H1 (cell line): ENCODE results near the gene KIAA0319L. TPM values are rescaled to one million over a fixed set of nuclear protein-coding genes. Genes with fewer than 3 reads are reported as not detected.

Source experiments
- CTCF ChIA-PET: fragments of 300-600 bp; sonication (Branson Sonifier 250); formaldehyde crosslinking; loops from one replicate; lab custom pipeline; 2021; ENCODE audit not compliant: partially characterized antibody; lab: Charles Lee
- POLR2A ChIA-PET: fragments of 300-600 bp; sonication (Branson Sonifier 250); formaldehyde crosslinking; loops from one replicate; lab custom pipeline; 2021; ENCODE audit warnings: inconsistent platforms; ENCODE audit not compliant: partially characterized antibody; lab: Charles Lee
- DNase-seq, 2 experiments: peaks; one replicate each; pipeline versions ENCODE4 v3.0.0 to v3.0.0-alpha.2; 2010 to 2022; ENCODE audit warnings: low spot score in 2 of 2, low read depth in 1 of 2, mixed read lengths in 1 of 2
- FAIRE-seq: peaks from 2 replicates; lab custom pipeline; 2011; peaks lifted over from hg19 to GRCh38; lab: Jason Lieb, UNC
- H2AFZ ChIP-seq: 2 replicates; pipeline ENCODE4 v1.8.1; 2012; ENCODE audit warnings: low read length, inconsistent platforms
- H2AK5ac ChIP-seq: 2 replicates; pipeline ENCODE4 v1.6.1; 2013; ENCODE audit warnings: low read depth, low read length
- H2BK120ac ChIP-seq: replicated peaks from 2 replicates; pipeline ENCODE3; 2013; ENCODE audit warnings: low read depth, low read length, inconsistent platforms
- H2BK12ac ChIP-seq: 2 replicates; pipeline ENCODE4 v1.6.1; 2013; ENCODE audit warnings: low read depth, low read length
- H2BK15ac ChIP-seq: 2 replicates; pipeline ENCODE4 v1.6.1; 2013; ENCODE audit warnings: low read length
- H2BK20ac ChIP-seq: 2 replicates; pipeline ENCODE4 v1.6.1; 2013; ENCODE audit warnings: low read length
- H2BK5ac ChIP-seq: 2 replicates; pipeline ENCODE4 v1.6.1; 2013; ENCODE audit warnings: low read depth, low read length
- H3K14ac ChIP-seq: 2 replicates; pipeline ENCODE4 v1.6.1; 2013; ENCODE audit warnings: inconsistent platforms; ENCODE audit not compliant: insufficient read length
- H3K18ac ChIP-seq: 2 replicates; pipeline ENCODE4 v1.6.1; 2013; ENCODE audit warnings: low read length; ENCODE audit errors: extremely low read depth
- H3K23ac ChIP-seq: 2 replicates; pipeline ENCODE4 v1.6.1; 2013; ENCODE audit warnings: inconsistent platforms; ENCODE audit not compliant: insufficient read length
- H3K23me2 ChIP-seq: 2 replicates; pipeline ENCODE4 v1.6.1; 2013; ENCODE audit warnings: low read depth, low read length
- H3K27ac ChIP-seq: 2 replicates; pipeline ENCODE4 v1.6.1; 2011; ENCODE audit warnings: low read depth, low read length, inconsistent platforms
- H3K27me3 ChIP-seq, 4 experiments: replicated peaks in 1 of 4; 1 replicate in 1 of 4; 2 replicates in 3 of 4; pipeline versions ENCODE4 v1.6.1 to v1.8.1; 2011 to 2013; ENCODE audit warnings: low read length in 3 of 4, mild to moderate bottlenecking in 3 of 4, inconsistent platforms in 2 of 4, mixed read lengths in 2 of 4, moderate library complexity in 1 of 4; ENCODE audit not compliant: control insufficient read depth in 3 of 4, insufficient read depth in 3 of 4; ENCODE audit errors: extremely low read depth in 1 of 4
- H3K36me3 ChIP-seq, 4 experiments: 2 replicates each; pipeline versions ENCODE4 v1.6.1 to v1.8.1; 2011 to 2013; ENCODE audit warnings: mild to moderate bottlenecking in 4 of 4, low read length in 3 of 4, moderate library complexity in 2 of 4, control low read depth in 1 of 4, inconsistent platforms in 1 of 4; ENCODE audit not compliant: insufficient read depth in 4 of 4, control insufficient read depth in 2 of 4
- H3K4ac ChIP-seq: replicated peaks from 2 replicates; pipeline ENCODE3; 2013; ENCODE audit warnings: low read length, low read depth, mixed read lengths, inconsistent platforms; ENCODE audit not compliant: insufficient read length
- H3K4me1 ChIP-seq, 4 experiments: replicated peaks in 1 of 4; 1 replicate in 1 of 4; 2 replicates in 3 of 4; pipeline versions ENCODE4 v1.6.1 to v1.8.1; 2011 to 2013; ENCODE audit warnings: low read length in 3 of 4, inconsistent platforms in 2 of 4, mixed read lengths in 1 of 4; ENCODE audit not compliant: insufficient read depth in 4 of 4, control insufficient read depth in 3 of 4
- H3K4me2 ChIP-seq, 2 experiments: 2 replicates each; pipeline versions ENCODE4 v1.6.1 to v1.8.1; 2011 to 2013; ENCODE audit warnings: low read depth in 2 of 2, low read length in 2 of 2, control low read depth in 1 of 2, inconsistent platforms in 1 of 2, mild to moderate bottlenecking in 1 of 2; ENCODE audit not compliant: insufficient read depth in 1 of 2
- H3K4me3 ChIP-seq, 4 experiments: fragments of 200-600, 300-600 bp in 1 of 4; sonication (generic), shearing (Covaris generic), sonication (Bioruptor Twin) in 1 of 4; 2 replicates each; pipeline versions ENCODE4 v1.5.1 to v1.8.1; 2011 to 2016; ENCODE audit warnings: low read length in 4 of 4, low read depth in 3 of 4, control low read depth in 2 of 4, inconsistent platforms in 2 of 4, mild to moderate bottlenecking in 2 of 4, mixed read lengths in 1 of 4, moderate library complexity in 1 of 4; ENCODE audit not compliant: insufficient read depth in 2 of 4; ENCODE audit errors: extremely low read depth in 1 of 4
- H3K56ac ChIP-seq: replicated peaks from 2 replicates; pipeline ENCODE3; 2013; ENCODE audit warnings: low read depth, mild to moderate bottlenecking, mixed read lengths, low read length, inconsistent platforms; ENCODE audit not compliant: insufficient read length
- H3K79me1 ChIP-seq: 2 replicates; pipeline ENCODE4 v1.6.1; 2013; ENCODE audit warnings: low read depth, low read length, control low read depth
- H3K79me2 ChIP-seq, 2 experiments: 2 replicates each; pipeline versions ENCODE4 v1.6.1 to v1.8.1; 2012 to 2013; ENCODE audit warnings: low read length in 2 of 2, mild to moderate bottlenecking in 2 of 2, inconsistent platforms in 1 of 2; ENCODE audit not compliant: insufficient read depth in 2 of 2, control insufficient read depth in 1 of 2
- H3K9ac ChIP-seq, 4 experiments: replicated peaks in 1 of 4; 1 replicate in 1 of 4; 2 replicates in 3 of 4; pipeline versions ENCODE4 v1.6.1 to v1.8.1; 2011 to 2013; ENCODE audit warnings: low read depth in 3 of 4, low read length in 3 of 4, control low read depth in 2 of 4, mild to moderate bottlenecking in 2 of 4, moderate library complexity in 2 of 4, inconsistent platforms in 1 of 4; ENCODE audit errors: extremely low read depth in 1 of 4
- H3K9me3 ChIP-seq, 2 experiments: 2 replicates each; pipeline versions ENCODE4 v1.6.1 to v1.8.1; 2012 to 2013; ENCODE audit warnings: mild to moderate bottlenecking in 2 of 2, moderate library complexity in 2 of 2, control low read depth in 1 of 2, inconsistent platforms in 1 of 2, low read depth in 1 of 2, low read length in 1 of 2, mixed read lengths in 1 of 2; ENCODE audit not compliant: insufficient read depth in 2 of 2
- H4K20me1 ChIP-seq, 2 experiments: replicated peaks in 1 of 2; 2 replicates each; pipeline versions ENCODE3 to v1.8.1; 2011 to 2013; ENCODE audit warnings: inconsistent platforms in 2 of 2, low read length in 2 of 2, mild to moderate bottlenecking in 1 of 2; ENCODE audit not compliant: insufficient read depth in 2 of 2, control insufficient read depth in 1 of 2
- H4K5ac ChIP-seq: 2 replicates; pipeline ENCODE4 v1.6.1; 2013; ENCODE audit warnings: low read length, low read depth, mixed read lengths, inconsistent platforms; ENCODE audit not compliant: insufficient read length
- H4K8ac ChIP-seq: 2 replicates; pipeline ENCODE4 v1.8.0; 2013; ENCODE audit warnings: mild to moderate bottlenecking, moderate library complexity, low read length, inconsistent platforms; ENCODE audit not compliant: insufficient read depth; ENCODE audit errors: extremely low read depth
- H4K91ac ChIP-seq: replicated peaks from 2 replicates; pipeline ENCODE3; 2013; ENCODE audit warnings: low read length, mixed read lengths, inconsistent platforms; ENCODE audit not compliant: insufficient read length
- CREB1 ChIP-seq: IDR thresholded peaks from 2 replicates; pipeline ENCODE4 v1.6.1; 2012; ENCODE audit warnings: inconsistent platforms
- SP1 ChIP-seq: IDR thresholded peaks from 2 replicates; pipeline ENCODE4 v1.6.1; 2011; ENCODE audit warnings: low read depth, low read length
- SUZ12 ChIP-seq: fragments of 200-600 bp; sonication (generic); IDR thresholded peaks from 2 replicates; pipeline ENCODE4 v1.6.1; 2012; ENCODE audit warnings: mild to moderate bottlenecking, inconsistent platforms, low read length, moderate library complexity, mixed read lengths
- TBP ChIP-seq: IDR thresholded peaks from 2 replicates; pipeline ENCODE4 v1.6.1; 2011; ENCODE audit warnings: low read depth, low read length, improper control_type of control experiment
- WGBS, 2 experiments: shearing (Covaris generic) in 1 of 2; methylation state at CpG; one replicate each; pipeline versions ENCODE4 v1.1.6 to v1.1.7; 2013 to 2015; ENCODE audit warnings: low lambda C conversion rate in 2 of 2, mixed read lengths in 2 of 2, inconsistent platforms in 1 of 2, low coverage in 1 of 2, missing lambda C conversion rate in 1 of 2; ENCODE audit not compliant: insufficient replicate concordance in 2 of 2, insufficient coverage in 1 of 2, insufficient read length in 1 of 2; ENCODE audit errors: extremely low coverage in 1 of 2, missing lambda C conversion rate in 1 of 2; 5-methylcytosine and 5-hydroxymethylcytosine counted together
- polyA plus RNA-seq, 7 experiments: library from polyadenylated mRNA; depleted of rRNA in 3 of 7; stranded (reverse) in 5 of 7; unstranded in 2 of 7; fragments of >200 nt in 5 of 7; fragments of 200-250 nt in 2 of 7; gene quantifications; 1 replicate in 5 of 7; 2 replicates in 1 of 7; 4 replicates in 1 of 7; pipeline versions ENCODE4 v1.2.1 to v1.2.3, GENCODE V29; 2011 to 2013; ENCODE audit warnings: missing spikeins in 2 of 7, mixed read lengths in 2 of 7
- total RNA-seq: library from RNA; stranded (reverse); fragmentation: NEBNext Ultra II Directional; extraction: Animal tissue kit (Norgen Biotek cat#: 25700); gene quantifications from 2 replicates; pipeline ENCODE4 v1.2.1, GENCODE V29; 2021

The KIAA0319L gene
- total and polyA plus RNA-seq, 2 of the 8 experiments (the other 6 are each of a cell fraction or from before 2014, with no cell fraction given): 40.1 to 55.7 TPM

- H2BK15ac ChIP-seq: no peak overlapping the region
- ChIA-PET POLR2A (interaction anchor here (0.5 to 1.3 kb wide), 5 partner anchors 12 to 88 kb away, joined by 3 to 4 read pairs (median 3); no protein-coding TSS in a partner anchor), CTCF (interaction anchor here (2.7 kb wide), 1 partner anchor 88 kb away, joined by 16 read pairs; no protein-coding TSS in a partner anchor)
- no peak overlapping the region for H3K4ac ChIP-seq
- H4K5ac ChIP-seq: no peak overlapping the region
- FAIRE-seq: no peak
- H2BK12ac ChIP-seq: no peak overlapping the region
- 80% methylated on average over 1 of the region's 1 CpG; no CpG with 5 or more reads in 1 of the 2 experiments for WGBS, 2 experiments
- H2AK5ac ChIP-seq: no peak overlapping the region
- no peak overlapping the region for H3K14ac ChIP-seq
- H3K9me3 ChIP-seq: no peaks in the 10 kb centered on the region
- H2BK20ac ChIP-seq: no peak overlapping the region
- H3K27me3 ChIP-seq: no peaks in the 10 kb centered on the region
- no peak overlapping the region for H2BK5ac ChIP-seq
- H3K9ac ChIP-seq: no peak overlapping the region
- H3K4me1 ChIP-seq: peaks cover 0 to 6% (median 5%) of the 10 kb centered on the region in 4 experiments; a peak in 4 of 7 replicates
- H2AFZ ChIP-seq: no peak overlapping the region
- peaks cover 0 to 2% of the 10 kb centered on the region in 2 experiments for H4K20me1 ChIP-seq
- no peak overlapping the region for H3K23ac ChIP-seq
- H3K4me2 ChIP-seq: no peak overlapping the region
- no peak overlapping the region for H4K8ac ChIP-seq
- H3K79me2 ChIP-seq: peaks cover 0 to 88% of the 10 kb centered on the region in 2 experiments; a peak in 3 of 4 replicates
- H3K4me3 ChIP-seq: no peak overlapping the region
- H3K36me3 ChIP-seq: peaks cover 0 to 15% (median 5%) of the 10 kb centered on the region in 4 experiments; a peak in 3 of 8 replicates
- no peak overlapping the region for H3K56ac ChIP-seq
- H3K18ac ChIP-seq: no peak overlapping the region
- H4K91ac ChIP-seq: no peak overlapping the region
- no peak for TF ChIP-seq CREB1
- TF ChIP-seq SUZ12: no peak
- no peak for TF ChIP-seq SP1
- no peak for TF ChIP-seq TBP
- H2BK120ac ChIP-seq: no peak overlapping the region
- H3K79me1 ChIP-seq: peaks cover 6% of the 10 kb centered on the region; the same call in 1 of the 2 replicates
- DNase-seq: no peak
- H3K27ac ChIP-seq: no peak overlapping the region
- no peaks in the 10 kb centered on the region for H3K23me2 ChIP-seq
Observed at GRCh38 chr1:35539824-35540261, 17.4 kb downstream of the KIAA0319L start.
